Measurements from ENCODE around the gene PTPRG. TPM values are rescaled to one million over a fixed set of nuclear protein-coding genes. Genes with fewer than 3 reads are reported as not detected.

Gene PTPRG
- total RNA-seq, 1 experiment from 2014 or later = 32.1 TPM

- ChIA-PET RAD21 (ENCODE audit: low non-redundant PET in 1 of 2, low total read pairs in 2 of 2, uncharacterized antibody in 2 of 2, unreplicated experiment in 2 of 2) (no interaction called here), POLR2A (no interaction called here), CTCF (no interaction called here)
- BruUV-seq (replicated peaks) = no TSS peak
- no peaks in the 10 kb centered on the region for H3K36me3 ChIP-seq (ENCODE audit: control insufficient read depth in 1 of 2, insufficient read depth in 2 of 2, low read length in 2 of 2)
- no peaks in the 10 kb centered on the region for H3K4me1 ChIP-seq (ENCODE audit: control insufficient read depth in 1 of 2, insufficient read depth in 2 of 2, low read length in 2 of 2)
- no peaks in the 10 kb centered on the region for H3K27me3 ChIP-seq (ENCODE audit: insufficient read depth, low read length)
- H3K4me3 ChIP-seq (replicated peaks in 1 of 2; ENCODE audit: low read depth in 1 of 2, low read length in 2 of 2) = no peak overlapping the region
- H3K4me2 ChIP-seq (ENCODE audit: low read length) = no peak overlapping the region
- no peak for ATAC-seq
- no peaks in the 10 kb centered on the region for H3K79me2 ChIP-seq (ENCODE audit: insufficient read depth, low read length)
- H3K27ac ChIP-seq (ENCODE audit: low read depth, low read length) = no peak overlapping the region
- H3K9me3 ChIP-seq (ENCODE audit: control insufficient read depth in 1 of 2, insufficient read depth in 1 of 2, low read depth in 1 of 2, low read length in 2 of 2) = no peaks in the 10 kb centered on the region
- no peak for DNase-seq (ENCODE audit: low read depth, low spot score)
- no peak overlapping the region for H3K9ac ChIP-seq (ENCODE audit: low read length)
- H4K20me1 ChIP-seq (ENCODE audit: insufficient read depth) = no peaks in the 10 kb centered on the region
- intact Hi-C loops (cut with micrococcal nuclease) = no loop called here
- H3K9me2 ChIP-seq (ENCODE audit: insufficient read depth) = no peaks in the 10 kb centered on the region
- H2AFZ ChIP-seq (ENCODE audit: low read depth, low read length, poor library complexity, severe bottlenecking) = no peak overlapping the region
- TF ChIP-seq REST (IDR thresholded peaks at IDR 0.05; ENCODE audit: low read depth) (no peak), POLR2AphosphoS5 (IDR thresholded peaks at IDR 0.05; ENCODE audit: low read depth, low read length) (no peak), YY1 (IDR thresholded peaks at IDR 0.05; ENCODE audit: extremely low read depth, insufficient replicate concordance, low read depth, low read length) (no peak), ZFX (IDR thresholded peaks at IDR 0.05) (no peak), EZH2 (IDR thresholded peaks at IDR 0.05) (no peak), SIN3A (IDR thresholded peaks at IDR 0.05; ENCODE audit: low read depth) (no peak), EGR1 (IDR thresholded peaks at IDR 0.05; ENCODE audit: low read depth) (no peak), POLR2A (IDR thresholded peaks at IDR 0.05; ENCODE audit: borderline replicate concordance, extremely low read depth, insufficient read depth, insufficient read length) (no peak), ELF1 (IDR thresholded peaks at IDR 0.05; ENCODE audit: borderline replicate concordance, low read depth) (no peak), ATF3 (IDR thresholded peaks at IDR 0.05) (no peak), CEBPB (IDR thresholded peaks at IDR 0.05; ENCODE audit: low read depth) (no peak), EZH2phosphoT487 (IDR thresholded peaks at IDR 0.05; ENCODE audit: borderline replicate concordance) (no peak), JUND (IDR thresholded peaks at IDR 0.05) (no peak), ZNF274 (IDR thresholded peaks at IDR 0.05; ENCODE audit: low read depth, low read length) (no peak), SP1 (IDR thresholded peaks at IDR 0.05; ENCODE audit: low read depth) (no peak), CTCF (IDR thresholded peaks at IDR 0.05 in 2 of 3, conservative IDR thresholded peaks at IDR 0.05 in 1 of 3; ENCODE audit: borderline replicate concordance in 1 of 3, insufficient read depth in 1 of 3, low read depth in 2 of 3, low read length in 2 of 3) (no peak), CBX3 (IDR thresholded peaks at IDR 0.05; ENCODE audit: low read depth) (no peak), MAX (IDR thresholded peaks at IDR 0.05) (no peak)
Observed at GRCh38 chr3:61841988-61842387, 280.6 kb downstream of the PTPRG start.
